ENCODE data around the gene GALNT14. TPM values are rescaled to one million over a fixed set of nuclear protein-coding genes. Genes with fewer than 3 reads are reported as not detected.

GALNT14 gene
- polyA plus RNA-seq, 1 experiment: 3.5 TPM

DNA sequence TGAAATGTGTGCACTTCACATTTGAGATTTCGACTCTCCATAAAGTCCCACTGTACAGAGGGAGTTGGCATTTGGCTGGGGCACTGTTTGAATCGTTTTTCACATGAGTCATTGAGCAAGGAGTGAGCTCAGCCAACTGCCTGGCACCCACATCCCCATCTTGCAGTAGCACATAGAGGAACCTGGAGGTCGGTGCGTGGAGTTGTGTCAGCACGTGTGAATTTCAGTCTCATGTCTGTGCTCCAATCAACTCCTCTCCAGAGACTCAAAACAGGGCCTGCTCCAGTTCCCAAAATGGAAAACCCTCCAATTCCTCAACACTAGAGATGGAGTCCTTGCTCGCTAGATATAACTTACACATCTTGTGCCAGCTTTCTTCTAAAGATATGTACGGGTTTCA, 204.2 kb downstream of the GALNT14 start:
- ChIA-PET POLR2A (no interaction called here), CTCF (no interaction called here)
- TF ChIP-seq, protein P1, sequence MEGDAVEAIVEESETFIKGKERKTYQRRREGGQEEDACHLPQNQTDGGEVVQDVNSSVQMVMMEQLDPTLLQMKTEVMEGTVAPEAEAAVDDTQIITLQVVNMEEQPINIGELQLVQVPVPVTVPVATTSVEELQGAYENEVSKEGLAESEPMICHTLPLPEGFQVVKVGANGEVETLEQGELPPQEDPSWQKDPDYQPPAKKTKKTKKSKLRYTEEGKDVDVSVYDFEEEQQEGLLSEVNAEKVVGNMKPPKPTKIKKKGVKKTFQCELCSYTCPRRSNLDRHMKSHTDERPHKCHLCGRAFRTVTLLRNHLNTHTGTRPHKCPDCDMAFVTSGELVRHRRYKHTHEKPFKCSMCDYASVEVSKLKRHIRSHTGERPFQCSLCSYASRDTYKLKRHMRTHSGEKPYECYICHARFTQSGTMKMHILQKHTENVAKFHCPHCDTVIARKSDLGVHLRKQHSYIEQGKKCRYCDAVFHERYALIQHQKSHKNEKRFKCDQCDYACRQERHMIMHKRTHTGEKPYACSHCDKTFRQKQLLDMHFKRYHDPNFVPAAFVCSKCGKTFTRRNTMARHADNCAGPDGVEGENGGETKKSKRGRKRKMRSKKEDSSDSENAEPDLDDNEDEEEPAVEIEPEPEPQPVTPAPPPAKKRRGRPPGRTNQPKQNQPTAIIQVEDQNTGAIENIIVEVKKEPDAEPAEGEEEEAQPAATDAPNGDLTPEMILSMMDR (IDR thresholded peaks at IDR 0.05; ENCODE audit: insufficient read depth, low read depth, low read length): no peak
- Histone ChIP-seq H3K27me3 (ENCODE audit: control insufficient read depth, insufficient read depth, low read length) (no peaks in the 10 kb centered on the region), H3K4me3 (ENCODE audit: low read depth, low read length) (no peak overlapping the region), H3K36me3 (ENCODE audit: control insufficient read depth, insufficient read depth, low read length) (no peaks in the 10 kb centered on the region)
- DNase-seq (ENCODE audit: low read depth): no peak

DNA sequence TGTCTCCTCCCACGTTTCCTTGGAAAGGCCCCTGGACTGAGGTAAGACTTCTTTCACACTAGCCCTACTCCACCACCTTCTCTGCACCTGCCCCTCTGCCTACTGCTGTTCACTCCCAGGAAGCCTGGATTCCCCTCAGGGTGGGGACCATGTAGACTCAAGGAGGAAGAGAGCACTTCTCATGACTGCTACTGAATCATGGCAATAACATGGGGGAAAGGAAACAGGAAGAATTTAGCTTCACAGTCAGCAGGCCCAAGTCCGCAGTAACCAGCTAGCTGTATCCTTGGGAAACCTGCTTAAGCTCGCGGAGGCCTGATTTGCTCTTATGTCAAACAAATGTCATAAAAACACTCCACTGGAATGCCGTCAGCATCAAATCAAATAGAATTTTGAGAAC, 204.7 kb downstream of the GALNT14 start:
- no peaks in the 10 kb centered on the region for H3K27me3 ChIP-seq (ENCODE audit: control insufficient read depth, insufficient read depth, low read length)
- ChIA-PET CTCF (no interaction called here), POLR2A (no interaction called here)
- TF ChIP-seq, protein P1 (IDR thresholded peaks at IDR 0.05; ENCODE audit: insufficient read depth, low read depth, low read length): no peak
- no peaks in the 10 kb centered on the region for H3K36me3 ChIP-seq (ENCODE audit: control insufficient read depth, insufficient read depth, low read length)
- no peak for DNase-seq (ENCODE audit: low read depth)
- no peak overlapping the region for H3K4me3 ChIP-seq (ENCODE audit: low read depth, low read length)

DNA sequence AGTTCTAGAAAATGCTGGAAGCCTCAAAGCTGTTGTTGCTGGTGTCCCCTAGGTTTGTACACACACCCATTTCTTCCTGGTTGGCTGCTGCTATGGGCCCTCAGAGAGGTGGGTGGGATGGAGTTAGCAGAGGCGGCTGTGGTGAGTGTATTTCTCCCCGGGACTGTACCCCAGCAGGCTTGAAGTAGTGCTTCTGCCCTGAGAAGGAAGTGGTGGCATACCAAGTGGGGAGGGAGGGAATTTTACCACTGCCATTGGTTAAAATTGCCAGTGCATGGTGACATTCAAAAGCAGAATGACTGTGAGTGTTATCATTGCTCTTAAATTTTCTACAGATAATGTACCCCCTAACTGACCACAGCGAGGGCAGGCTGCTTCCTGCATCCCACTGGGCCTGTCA, 205.4 kb downstream of the GALNT14 start:
- CTCF ChIA-PET: no interaction called here
- POLR2A ChIA-PET: no interaction called here
- TF ChIP-seq, protein P1 (IDR thresholded peaks at IDR 0.05; ENCODE audit: insufficient read depth, low read depth, low read length): no peak
- H3K36me3 ChIP-seq (ENCODE audit: control insufficient read depth, insufficient read depth, low read length): no peaks in the 10 kb centered on the region
- no peak overlapping the region for H3K4me3 ChIP-seq (ENCODE audit: low read depth, low read length)
- no peaks in the 10 kb centered on the region for H3K27me3 ChIP-seq (ENCODE audit: control insufficient read depth, insufficient read depth, low read length)
- no peak for DNase-seq (ENCODE audit: low read depth)

DNA sequence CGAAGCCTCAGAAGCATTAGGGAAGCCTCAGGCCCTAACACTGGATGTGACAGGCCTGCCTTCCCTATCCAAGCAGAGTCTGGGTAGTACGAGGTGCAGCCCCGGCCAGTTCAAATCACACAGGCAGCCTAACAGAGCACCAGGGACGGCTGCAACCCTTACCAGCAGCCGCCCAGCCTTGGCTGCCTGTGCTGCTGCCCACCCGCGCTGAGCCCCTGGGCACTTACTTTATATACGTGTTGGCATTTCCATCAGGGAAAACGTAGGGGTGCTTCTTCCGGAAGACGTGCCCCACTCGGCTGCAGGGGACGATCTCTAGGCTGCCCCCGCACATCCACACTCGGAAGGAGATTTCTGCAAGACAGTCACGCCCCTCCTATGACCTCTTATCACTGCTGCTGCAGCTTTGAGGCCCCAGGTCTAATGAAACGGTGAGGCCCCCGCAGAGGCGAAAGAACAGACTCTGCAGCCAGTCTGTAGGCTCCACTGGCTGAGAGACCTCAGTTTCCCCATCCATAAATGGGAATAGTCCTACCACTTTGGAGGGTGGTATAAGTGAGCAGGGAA, 206.3 kb downstream of the GALNT14 start:
- CTCF ChIA-PET: no interaction called here
- TF ChIP-seq, protein P1 (IDR thresholded peaks at IDR 0.05; ENCODE audit: insufficient read depth, low read depth, low read length): no peak

DNA sequence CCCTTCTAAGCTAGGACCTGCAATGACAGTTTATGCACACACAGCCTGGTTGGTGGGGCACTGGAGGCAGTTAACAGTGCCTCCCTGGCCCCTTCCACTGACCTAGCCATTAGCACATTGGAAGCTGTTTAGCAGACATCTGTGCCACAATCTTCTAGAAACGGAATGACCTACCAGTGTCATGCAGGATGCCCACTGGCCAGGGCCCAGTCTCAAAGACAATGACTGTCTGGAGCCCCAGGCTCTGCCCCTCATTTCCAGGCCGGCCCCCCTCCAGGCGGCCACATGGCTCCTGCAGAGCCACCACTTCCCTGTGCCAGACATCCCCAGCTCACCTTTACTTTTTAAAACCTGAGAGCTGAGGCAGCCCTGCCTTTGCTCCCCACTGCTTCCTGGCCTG, 207.5 kb downstream of the GALNT14 start:
- no peak for DNase-seq (ENCODE audit: low read depth)
- CTCF ChIA-PET: interaction anchor here (0.8 to 1.1 kb wide), 2 partner anchors 13 to 218 kb away, joined by 3 read pairs; no protein-coding TSS in a partner anchor
- TF ChIP-seq, protein P1 (IDR thresholded peaks at IDR 0.05; ENCODE audit: insufficient read depth, low read depth, low read length): no peak
- H3K36me3 ChIP-seq (ENCODE audit: control insufficient read depth, insufficient read depth, low read length): no peaks in the 10 kb centered on the region
- H3K27me3 ChIP-seq (ENCODE audit: control insufficient read depth, insufficient read depth, low read length): no peaks in the 10 kb centered on the region
- POLR2A ChIA-PET: no interaction called here
- H3K4me3 ChIP-seq (ENCODE audit: low read depth, low read length): no peak overlapping the region

More for the DNA sequence above, 206.3 kb downstream of the GALNT14 start:
- DNase-seq (ENCODE audit: low read depth): no peak
- Histone ChIP-seq H3K27me3 (ENCODE audit: control insufficient read depth, insufficient read depth, low read length) (no peaks in the 10 kb centered on the region), H3K4me3 (ENCODE audit: low read depth, low read length) (no peak overlapping the region), H3K36me3 (ENCODE audit: control insufficient read depth, insufficient read depth, low read length) (no peaks in the 10 kb centered on the region)
- POLR2A ChIA-PET: no interaction called here
